ENCODE results near the gene RBM39. TPM values are rescaled to one million over a fixed set of nuclear protein-coding genes. Genes with fewer than 3 reads are reported as not detected.

Gene RBM39
- total and polyA plus RNA-seq, 2 of the 8 experiments (the other 6 are each of a cell fraction or from before 2014, with no cell fraction given): 78.0 to 219 TPM

DNA sequence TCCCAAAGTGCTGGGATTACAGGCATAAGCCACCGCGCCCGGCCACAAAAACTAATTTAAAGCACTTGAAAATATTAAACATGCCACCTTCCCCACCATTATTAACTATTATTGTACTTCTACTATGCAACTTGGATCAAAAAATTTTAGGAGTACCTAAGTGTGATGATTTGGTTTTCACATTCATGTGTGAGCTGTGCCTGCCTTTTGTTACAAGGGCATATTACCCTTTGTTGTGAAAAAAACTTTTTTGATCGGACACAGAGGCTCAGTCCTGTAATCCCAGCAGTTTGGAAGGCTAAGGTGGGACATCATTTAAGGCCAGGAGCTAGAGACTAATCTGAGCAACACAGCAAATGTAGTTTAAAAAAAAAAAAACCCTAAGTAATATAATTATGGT lies 25.7 kb downstream of the RBM39 start:
- no peak for TF ChIP-seq RXRA (IDR thresholded peaks at IDR 0.05; ENCODE audit: insufficient read depth, low read depth, low read length)
- TF ChIP-seq SIX5 (IDR thresholded peaks at IDR 0.05; ENCODE audit: low read depth, low read length): no peak
- TF ChIP-seq HDAC6 (IDR thresholded peaks at IDR 0.05; ENCODE audit: low read depth, low read length): no peak
- no peak for TF ChIP-seq YY1 (IDR thresholded peaks at IDR 0.05; ENCODE audit: low read depth, low read length)
- no peak for TF ChIP-seq KDM1A (IDR thresholded peaks at IDR 0.05; ENCODE audit: borderline replicate concordance, low read length)
- no peak for TF ChIP-seq TBP (IDR thresholded peaks at IDR 0.05; ENCODE audit: low read depth, low read length)
- no peak for TF ChIP-seq POU5F1 (IDR thresholded peaks at IDR 0.05; ENCODE audit: low read depth, low read length)
- TF ChIP-seq SP2 (IDR thresholded peaks at IDR 0.05; ENCODE audit: low read length): no peak
- no peak for TF ChIP-seq KDM5A (IDR thresholded peaks at IDR 0.05; ENCODE audit: low read length)
- no peak for TF ChIP-seq POLR2A (IDR thresholded peaks at IDR 0.05; ENCODE audit: control extremely low read depth in 1 of 2, low read depth in 2 of 2, low read length in 2 of 2)
- TF ChIP-seq JUN (IDR thresholded peaks at IDR 0.05; ENCODE audit: low read depth, low read length): no peak
- no peak for TF ChIP-seq TCF12 (IDR thresholded peaks at IDR 0.05; ENCODE audit: low read depth, low read length)
- Histone ChIP-seq H2BK120ac (replicated peaks; ENCODE audit: low read depth, low read length) (no peak overlapping the region), H3K27ac (ENCODE audit: low read depth, low read length) (no peak overlapping the region), H3K18ac (ENCODE audit: extremely low read depth, low read length) (no peak overlapping the region), H3K27me3 (replicated peaks in 1 of 4; ENCODE audit: control insufficient read depth in 3 of 4, extremely low read depth in 1 of 4, insufficient read depth in 3 of 4, low read length in 3 of 4) (no peaks in the 10 kb centered on the region; a peak in 1 of 7 replicates), H3K79me1 (ENCODE audit: low read depth, low read length) (peaks cover 11% of the 10 kb centered on the region), H4K20me1 (replicated peaks in 1 of 2; ENCODE audit: control insufficient read depth in 1 of 2, insufficient read depth in 2 of 2, low read length in 2 of 2) (peaks cover 13 to 20% of the 10 kb centered on the region in 2 experiments), H2AK5ac (ENCODE audit: low read depth, low read length) (no peak overlapping the region), H2AFZ (ENCODE audit: low read length) (no peak overlapping the region), H2BK15ac (ENCODE audit: low read length) (no peak overlapping the region), H2BK20ac (ENCODE audit: low read length) (no peak overlapping the region), H4K8ac (ENCODE audit: extremely low read depth, insufficient read depth, low read length) (no peak overlapping the region), H3K4me2 (ENCODE audit: insufficient read depth in 1 of 2, low read depth in 2 of 2, low read length in 2 of 2) (no peak overlapping the region), H3K23ac (ENCODE audit: insufficient read length) (no peak overlapping the region), H2BK12ac (ENCODE audit: low read depth, low read length) (no peak overlapping the region), H3K9ac (replicated peaks in 1 of 4; ENCODE audit: extremely low read depth in 1 of 4, low read depth in 3 of 4, low read length in 3 of 4) (no peak overlapping the region), H3K4me3 (ENCODE audit: extremely low read depth in 1 of 4, insufficient read depth in 2 of 4, low read depth in 3 of 4, low read length in 4 of 4) (no peak overlapping the region), H3K14ac (ENCODE audit: insufficient read length) (no peak overlapping the region), H3K4ac (replicated peaks; ENCODE audit: insufficient read length, low read depth, low read length) (no peak overlapping the region), H4K5ac (ENCODE audit: insufficient read length, low read depth, low read length) (no peak overlapping the region), H4K91ac (replicated peaks; ENCODE audit: insufficient read length, low read length) (no peak overlapping the region), H3K4me1 (replicated peaks in 1 of 4; ENCODE audit: control insufficient read depth in 3 of 4, insufficient read depth in 4 of 4, low read length in 3 of 4) (no peaks in the 10 kb centered on the region), H3K23me2 (ENCODE audit: low read depth, low read length) (no peaks in the 10 kb centered on the region), H3K9me3 (ENCODE audit: insufficient read depth in 2 of 2, low read depth in 1 of 2, low read length in 1 of 2) (no peaks in the 10 kb centered on the region), H3K56ac (replicated peaks; ENCODE audit: insufficient read length, low read depth, low read length) (no peak overlapping the region), H2BK5ac (ENCODE audit: low read depth, low read length) (no peak overlapping the region), H3K79me2 (ENCODE audit: control insufficient read depth in 1 of 2, insufficient read depth in 2 of 2, low read length in 2 of 2) (peaks cover 0 to 72% of the 10 kb centered on the region in 2 experiments; a peak in 2 of 4 replicates), H3K36me3 (ENCODE audit: control insufficient read depth in 2 of 4, insufficient read depth in 4 of 4, low read length in 3 of 4) (peaks cover 52 to 100% (median 89%) of the 10 kb centered on the region in 4 experiments)
- WGBS, 2 experiments (ENCODE audit: extremely low coverage in 1 of 2, insufficient coverage in 1 of 2, insufficient read length in 1 of 2, insufficient replicate concordance in 2 of 2, low coverage in 1 of 2, low lambda C conversion rate in 2 of 2, missing lambda C conversion rate in 1 of 2): 94% methylated on average over 4 of the region's 4 CpGs; no CpG with 5 or more reads in 1 of the 2 experiments
- DNase-seq (ENCODE audit: low read depth in 1 of 2, low spot score in 2 of 2) (no peak), FAIRE-seq (no peak)
- ChIA-PET CTCF (ENCODE audit: partially characterized antibody) (interaction anchor here (1.1 kb wide), 1 partner anchor 168 kb away, joined by 3 read pairs; no protein-coding TSS in a partner anchor), POLR2A (ENCODE audit: partially characterized antibody) (interaction anchor here (0.7 to 45.3 kb wide), 3 partner anchors 2 to 87 kb away, joined by 3 to 2341 read pairs (median 2341); partner anchors contain the start of genes NFS1, RBM39 and ROMO1)
